ENCODE measurements around the gene IL1F10.

IL1F10 gene

GRCh38 chr2:113067681-113068080 lies at the start of gene IL1F10:
TSS of gene IL1F10 (plus strand) at chr2:113067970. CDS start at chr2:113072739, 4,769 bp downstream.
- no peak for TF ChIP-seq CTCF (IDR thresholded peaks at IDR 0.05; ENCODE audit: low read depth, low read length, missing control alignments)
- no peak for DNase-seq (ENCODE audit: low read depth)
- no peak within 1 kb of the TSS for H3K4me3 ChIP-seq (ENCODE audit: low read depth, low read length)

GRCh38 chr2:113018509-113018908 lies 49.3 kb upstream of the IL1F10 start:
- DNase-seq (ENCODE audit: low read depth) = no peak

GRCh38 chr2:113021312-113021711 lies 46.5 kb upstream of the IL1F10 start:
- TF ChIP-seq CTCF (IDR thresholded peaks at IDR 0.05; ENCODE audit: low read depth, low read length, missing control alignments) = no peak
- no peak overlapping the region for H3K4me3 ChIP-seq (ENCODE audit: low read depth, low read length)
- DNase-seq (ENCODE audit: low read depth) = no peak

More at GRCh38 chr2:113018509-113018908, 49.3 kb upstream of the IL1F10 start:
- H3K4me3 ChIP-seq (ENCODE audit: low read depth, low read length) = no peak overlapping the region
- TF ChIP-seq CTCF (IDR thresholded peaks at IDR 0.05; ENCODE audit: low read depth, low read length, missing control alignments) = no peak

- no peak for DNase-seq (ENCODE audit: low read depth)
- H3K4me3 ChIP-seq (ENCODE audit: low read depth, low read length) = no peak overlapping the region
- TF ChIP-seq CTCF (IDR thresholded peaks at IDR 0.05; ENCODE audit: low read depth, low read length, missing control alignments) = no peak
These were observed 43.0 kb upstream of the IL1F10 start for GRCh38 chr2:113024764-113025163.

GRCh38 chr2:113025737-113026136 lies 42.0 kb upstream of the IL1F10 start:
- no peak for TF ChIP-seq CTCF (IDR thresholded peaks at IDR 0.05; ENCODE audit: low read depth, low read length, missing control alignments)
- no peak for DNase-seq (ENCODE audit: low read depth)
- no peak overlapping the region for H3K4me3 ChIP-seq (ENCODE audit: low read depth, low read length)

GRCh38 chr2:113027691-113028090 lies 40.1 kb upstream of the IL1F10 start:
- no peak for DNase-seq (ENCODE audit: low read depth)
- no peak for TF ChIP-seq CTCF (IDR thresholded peaks at IDR 0.05; ENCODE audit: low read depth, low read length, missing control alignments)
- no peak overlapping the region for H3K4me3 ChIP-seq (ENCODE audit: low read depth, low read length)

GRCh38 chr2:113028112-113028511 lies 39.7 kb upstream of the IL1F10 start:
- no peak for TF ChIP-seq CTCF (IDR thresholded peaks at IDR 0.05; ENCODE audit: low read depth, low read length, missing control alignments)
- H3K4me3 ChIP-seq (ENCODE audit: low read depth, low read length) = no peak overlapping the region
- DNase-seq (ENCODE audit: low read depth) = no peak
